Testis (tissue), 3 donors: ENCODE results near the gene STK32A. TPM values are rescaled to one million over a fixed set of nuclear protein-coding genes. Genes with fewer than 3 reads are reported as not detected.

Experiments used
- DNase-seq: peaks from one replicate; pipeline ENCODE4 v3.0.0-alpha.2; 2019
- H3K27ac ChIP-seq, 2 donors: fragments of 200-600 bp; sonication (generic); one replicate each; pipeline ENCODE4 v1.5.1; 2019
- H3K27me3 ChIP-seq: fragments of 200-600 bp; sonication (generic); one replicate; pipeline ENCODE4 v1.5.1; 2019
- H3K36me3 ChIP-seq: fragments of 200-600 bp; sonication (generic); one replicate; pipeline ENCODE4 v1.5.1; 2017; ENCODE audit warnings: low read depth; ENCODE audit errors: missing control alignments
- H3K4me1 ChIP-seq: fragments of 200-600 bp; sonication (generic); one replicate; pipeline ENCODE4 v1.5.1; 2019
- H3K4me3 ChIP-seq, 2 donors: fragments of 200-600 bp; sonication (generic); one replicate each; pipeline ENCODE4 v1.5.1; 2017 to 2019
- H3K9me3 ChIP-seq: fragments of 200-600 bp; sonication (generic); one replicate; pipeline ENCODE4 v1.5.1; 2017
- POLR2A ChIP-seq: fragments of 450-650 bp; IDR thresholded peaks from one replicate; pipeline ENCODE4 v1.6.1; 2017; ENCODE audit warnings: antibody characterized with exemption, mild to moderate bottlenecking, moderate library complexity
- WGBS, 2 donors: methylation state at CpG; one replicate each; pipeline ENCODE4 v1.1.5; 2018; 5-methylcytosine and 5-hydroxymethylcytosine counted together
- intact Hi-C: fragments of 100-400 bp; cut with DNase I; formaldehyde crosslinking; loops from one replicate; pipeline ENCODE4 v1.15.1; 2023; ENCODE audit warnings: low total_unique reads
- polyA plus RNA-seq: library from polyadenylated mRNA; stranded (reverse); fragments of 350-450 nt; fragmentation: Illumina TruSeq; extraction: RNeasy Lipid Tissue Mini Kit (QIAGEN cat#74804); gene quantifications from one replicate; pipeline ENCODE4 v1.2.3, GENCODE V29; 2014; ENCODE audit warnings: low read depth, low replicate concordance; ENCODE audit not compliant: insufficient read depth
- total RNA-seq, 2 donors: library from RNA; depleted of rRNA; stranded (reverse); fragments of >200 nt; gene quantifications; one replicate each; pipeline ENCODE4 v1.2.3, GENCODE V29; 2016
- TF ChIP-seq, protein P1 (sequence below), 3 experiments: fragments of 450-650 bp in 2 of 3; fragments of 200-600 bp in 1 of 3; sonication (generic) in 1 of 3; IDR thresholded peaks; one replicate each; pipeline ENCODE4 v1.5.1; 2016 to 2019; ENCODE audit warnings: antibody characterized with exemption in 3 of 3, mild to moderate bottlenecking in 2 of 3, moderate library complexity in 1 of 3

The STK32A gene
- total and polyA plus RNA-seq, 3 donors from 2014 or later, result 3.9 to 7.9 (median 6.0) TPM

DNA sequence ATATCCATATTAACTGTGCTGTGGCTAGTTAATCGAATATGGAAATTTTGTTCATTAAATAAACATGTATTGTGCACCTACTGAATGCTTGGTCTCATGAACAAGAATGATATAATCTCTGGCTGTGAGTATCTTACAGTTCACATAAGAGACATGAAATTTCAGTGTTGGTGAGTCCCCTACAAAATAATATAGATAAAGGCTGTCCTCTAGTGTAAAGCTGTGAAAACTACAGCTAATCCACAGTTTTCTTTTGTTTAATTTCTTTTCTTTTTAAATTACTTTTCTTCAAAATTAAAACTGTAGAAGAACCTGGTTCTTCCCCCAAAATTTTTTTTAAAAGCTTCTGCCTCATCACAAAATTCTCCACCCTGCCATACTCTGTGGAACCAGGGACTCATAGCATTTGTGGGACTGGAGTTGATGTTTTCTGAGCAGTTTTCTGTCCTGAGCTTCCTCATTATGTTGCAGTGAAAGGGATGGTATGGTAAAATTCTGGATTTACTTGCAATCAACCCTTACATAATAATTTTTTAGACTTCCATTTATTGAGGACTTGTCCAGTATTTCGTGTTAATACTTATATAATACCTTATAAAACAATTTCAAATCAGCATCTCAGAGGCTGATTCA lies 135.0 kb downstream of the STK32A start:
- Histone ChIP-seq H3K4me3 (no peak overlapping the region), H3K27me3 (no peaks in the 10 kb centered on the region), H3K9me3 (no peaks in the 10 kb centered on the region), H3K36me3 (no peaks in the 10 kb centered on the region), H3K27ac (no peak overlapping the region), H3K4me1 (no peaks in the 10 kb centered on the region)
- 18 to 43% methylated on average over 2 of the region's 2 CpGs for WGBS, 2 donors
- intact Hi-C loops, result no loop called here
- no peak for DNase-seq
- TF ChIP-seq POLR2A, result no peak
- TF ChIP-seq, protein P1, sequence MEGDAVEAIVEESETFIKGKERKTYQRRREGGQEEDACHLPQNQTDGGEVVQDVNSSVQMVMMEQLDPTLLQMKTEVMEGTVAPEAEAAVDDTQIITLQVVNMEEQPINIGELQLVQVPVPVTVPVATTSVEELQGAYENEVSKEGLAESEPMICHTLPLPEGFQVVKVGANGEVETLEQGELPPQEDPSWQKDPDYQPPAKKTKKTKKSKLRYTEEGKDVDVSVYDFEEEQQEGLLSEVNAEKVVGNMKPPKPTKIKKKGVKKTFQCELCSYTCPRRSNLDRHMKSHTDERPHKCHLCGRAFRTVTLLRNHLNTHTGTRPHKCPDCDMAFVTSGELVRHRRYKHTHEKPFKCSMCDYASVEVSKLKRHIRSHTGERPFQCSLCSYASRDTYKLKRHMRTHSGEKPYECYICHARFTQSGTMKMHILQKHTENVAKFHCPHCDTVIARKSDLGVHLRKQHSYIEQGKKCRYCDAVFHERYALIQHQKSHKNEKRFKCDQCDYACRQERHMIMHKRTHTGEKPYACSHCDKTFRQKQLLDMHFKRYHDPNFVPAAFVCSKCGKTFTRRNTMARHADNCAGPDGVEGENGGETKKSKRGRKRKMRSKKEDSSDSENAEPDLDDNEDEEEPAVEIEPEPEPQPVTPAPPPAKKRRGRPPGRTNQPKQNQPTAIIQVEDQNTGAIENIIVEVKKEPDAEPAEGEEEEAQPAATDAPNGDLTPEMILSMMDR (IDR thresholded peaks at IDR 0.05), result peak in 2 of 3 experiments; percentile 40 to 56

DNA sequence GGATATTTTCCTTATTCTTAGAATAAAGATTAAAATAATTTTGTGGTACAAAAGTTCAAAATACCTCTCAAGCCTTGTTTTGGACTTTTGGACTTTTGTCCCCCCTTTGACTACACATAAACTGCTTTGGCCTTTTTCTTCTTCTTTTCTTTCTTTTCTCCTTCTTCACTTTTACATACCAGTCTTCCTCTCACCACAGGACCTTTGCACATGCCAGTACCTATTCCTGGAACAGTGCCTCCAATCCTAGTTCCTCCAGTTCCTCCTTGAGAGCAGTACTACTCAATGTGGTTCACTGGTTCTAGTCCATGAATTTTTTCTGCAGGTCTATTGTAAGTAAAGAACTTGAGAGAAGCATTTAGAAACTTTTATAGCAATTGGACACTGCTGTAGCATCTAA lies 136.5 kb downstream of the STK32A start:
- Histone ChIP-seq H3K27me3 (no peaks in the 10 kb centered on the region), H3K4me3 (no peak overlapping the region), H3K27ac (no peak overlapping the region), H3K4me1 (no peaks in the 10 kb centered on the region), H3K36me3 (no peaks in the 10 kb centered on the region), H3K9me3 (no peaks in the 10 kb centered on the region)
- intact Hi-C loops, result no loop called here
- DNase-seq, result no peak
- no peak for TF ChIP-seq POLR2A
- TF ChIP-seq, protein P1 (IDR thresholded peaks at IDR 0.05), result no peak

DNA sequence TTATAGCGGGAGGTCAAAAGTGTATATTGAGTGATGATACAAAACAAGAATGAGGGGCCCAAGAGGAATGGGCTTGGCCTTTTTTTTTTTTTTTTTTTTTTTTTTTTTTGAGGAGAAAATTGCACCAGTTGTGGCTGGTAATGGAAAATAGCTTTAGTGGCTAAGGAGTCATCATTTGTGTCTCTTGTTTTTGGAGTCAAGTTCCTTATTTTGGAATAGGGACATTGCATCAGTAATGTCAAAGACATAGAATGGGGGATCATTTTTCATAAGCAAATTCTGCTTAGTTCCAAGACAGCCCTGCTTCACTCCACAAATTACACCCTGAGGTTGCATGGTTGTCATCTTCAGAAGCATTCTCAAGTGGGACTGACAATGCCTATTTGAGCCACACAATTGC lies 137.4 kb downstream of the STK32A start:
- no peak overlapping the region for H3K27ac ChIP-seq
- DNase-seq, result no peak
- no peaks in the 10 kb centered on the region for H3K27me3 ChIP-seq
- H3K4me1 ChIP-seq, result no peaks in the 10 kb centered on the region
- no peak for TF ChIP-seq POLR2A
- TF ChIP-seq, protein P1 (IDR thresholded peaks at IDR 0.05), result no peak
- no peaks in the 10 kb centered on the region for H3K9me3 ChIP-seq
- no peaks in the 10 kb centered on the region for H3K36me3 ChIP-seq
- intact Hi-C loops, result no loop called here
- 92 to 100% methylated on average over 1 of the region's 1 CpG for WGBS, 2 donors
- no peak overlapping the region for H3K4me3 ChIP-seq

DNA sequence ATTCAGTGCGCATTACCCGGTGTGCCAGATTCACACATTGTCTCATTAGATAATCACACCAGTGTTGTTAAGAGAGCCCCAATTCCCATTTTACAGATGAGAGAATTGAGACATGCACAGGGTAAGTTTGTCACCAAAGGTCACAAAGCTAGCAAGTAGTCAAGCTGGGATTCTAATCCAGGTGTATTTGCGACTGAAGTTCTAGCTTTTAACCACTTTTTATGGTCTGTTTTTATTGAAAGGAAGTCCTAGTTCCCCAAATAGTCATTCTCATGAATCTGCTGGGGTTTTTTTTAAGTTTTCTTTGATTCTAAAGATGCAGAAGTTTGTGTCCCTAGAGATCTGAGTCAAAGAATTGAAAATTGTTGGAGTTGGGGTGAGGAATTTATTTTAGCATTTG lies 138.5 kb downstream of the STK32A start:
- intact Hi-C loops, result no loop called here
- TF ChIP-seq POLR2A, result no peak
- TF ChIP-seq, protein P1 (IDR thresholded peaks at IDR 0.05), result no peak
- Histone ChIP-seq H3K36me3 (no peaks in the 10 kb centered on the region), H3K4me1 (no peaks in the 10 kb centered on the region), H3K4me3 (no peak overlapping the region), H3K27ac (no peak overlapping the region), H3K27me3 (no peaks in the 10 kb centered on the region), H3K9me3 (no peaks in the 10 kb centered on the region)
- no peak for DNase-seq
- WGBS, 2 donors, result 89 to 94% methylated on average over 3 of the region's 3 CpGs

DNA sequence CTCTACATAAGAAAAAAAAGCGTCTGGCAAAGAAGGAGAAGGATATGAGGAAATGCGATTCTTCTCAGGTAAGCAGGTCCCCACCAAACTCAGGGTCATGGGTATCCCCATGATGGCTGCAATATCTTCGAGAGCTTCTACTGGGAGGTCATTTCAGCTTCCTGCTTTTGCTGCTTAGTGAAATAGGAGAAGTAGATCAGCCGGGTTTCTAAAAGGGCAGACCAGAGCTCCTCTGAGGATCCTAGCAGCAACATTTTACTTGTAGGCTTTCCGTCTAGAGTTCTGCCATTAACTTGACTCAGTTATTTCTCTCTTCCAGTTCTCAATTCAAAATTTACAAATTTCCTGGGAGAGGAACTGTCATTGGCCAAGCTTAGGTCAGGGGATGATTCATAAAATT lies 140.3 kb downstream of the STK32A start:
- no peaks in the 10 kb centered on the region for H3K36me3 ChIP-seq
- no peak overlapping the region for H3K27ac ChIP-seq
- no peak overlapping the region for H3K4me3 ChIP-seq
- TF ChIP-seq, protein P1 (IDR thresholded peaks at IDR 0.05), result no peak
- TF ChIP-seq POLR2A, result no peak
- intact Hi-C loops, result no loop called here
- 86 to 90% methylated on average over 5 of the region's 5 CpGs for WGBS, 2 donors
- H3K27me3 ChIP-seq, result no peaks in the 10 kb centered on the region
- no peaks in the 10 kb centered on the region for H3K9me3 ChIP-seq
- DNase-seq, result no peak
- H3K4me1 ChIP-seq, result no peaks in the 10 kb centered on the region
